ENCODE results near the gene ARL15. TPM values are rescaled to one million over a fixed set of nuclear protein-coding genes. Genes with fewer than 3 reads are reported as not detected.

Gene ARL15
- total and polyA plus RNA-seq, 4 donors = 5.0 to 24.8 (median 13.3) TPM

DNA sequence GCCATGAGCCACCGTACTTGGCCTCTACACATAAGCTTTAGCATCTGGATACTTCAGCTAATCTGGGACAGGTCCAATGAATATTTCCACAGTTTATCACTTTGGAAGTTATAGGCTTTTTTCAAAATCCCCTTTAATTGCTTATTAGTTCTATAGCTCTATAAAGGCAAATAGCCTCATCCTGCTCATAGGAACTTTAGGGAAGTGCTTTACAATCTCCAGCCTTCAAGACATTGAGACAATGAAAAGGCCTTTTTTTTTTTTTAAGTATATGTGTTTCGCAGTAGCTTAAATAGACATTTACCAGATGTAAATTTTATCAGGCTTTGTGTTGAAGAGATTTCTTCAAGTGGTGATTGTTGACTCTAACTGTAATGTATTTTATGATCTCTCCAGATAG is 224.2 kb downstream of the ARL15 start (continued):
- TF ChIP-seq FOXA2 (IDR thresholded peaks at IDR 0.05) = no peak
- TF ChIP-seq, protein P1, sequence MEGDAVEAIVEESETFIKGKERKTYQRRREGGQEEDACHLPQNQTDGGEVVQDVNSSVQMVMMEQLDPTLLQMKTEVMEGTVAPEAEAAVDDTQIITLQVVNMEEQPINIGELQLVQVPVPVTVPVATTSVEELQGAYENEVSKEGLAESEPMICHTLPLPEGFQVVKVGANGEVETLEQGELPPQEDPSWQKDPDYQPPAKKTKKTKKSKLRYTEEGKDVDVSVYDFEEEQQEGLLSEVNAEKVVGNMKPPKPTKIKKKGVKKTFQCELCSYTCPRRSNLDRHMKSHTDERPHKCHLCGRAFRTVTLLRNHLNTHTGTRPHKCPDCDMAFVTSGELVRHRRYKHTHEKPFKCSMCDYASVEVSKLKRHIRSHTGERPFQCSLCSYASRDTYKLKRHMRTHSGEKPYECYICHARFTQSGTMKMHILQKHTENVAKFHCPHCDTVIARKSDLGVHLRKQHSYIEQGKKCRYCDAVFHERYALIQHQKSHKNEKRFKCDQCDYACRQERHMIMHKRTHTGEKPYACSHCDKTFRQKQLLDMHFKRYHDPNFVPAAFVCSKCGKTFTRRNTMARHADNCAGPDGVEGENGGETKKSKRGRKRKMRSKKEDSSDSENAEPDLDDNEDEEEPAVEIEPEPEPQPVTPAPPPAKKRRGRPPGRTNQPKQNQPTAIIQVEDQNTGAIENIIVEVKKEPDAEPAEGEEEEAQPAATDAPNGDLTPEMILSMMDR (IDR thresholded peaks at IDR 0.05; ENCODE audit: low read depth, low read length, missing input control) = no peak
- no peak for TF ChIP-seq HNF4A (conservative IDR thresholded peaks at IDR 0.05)

DNA sequence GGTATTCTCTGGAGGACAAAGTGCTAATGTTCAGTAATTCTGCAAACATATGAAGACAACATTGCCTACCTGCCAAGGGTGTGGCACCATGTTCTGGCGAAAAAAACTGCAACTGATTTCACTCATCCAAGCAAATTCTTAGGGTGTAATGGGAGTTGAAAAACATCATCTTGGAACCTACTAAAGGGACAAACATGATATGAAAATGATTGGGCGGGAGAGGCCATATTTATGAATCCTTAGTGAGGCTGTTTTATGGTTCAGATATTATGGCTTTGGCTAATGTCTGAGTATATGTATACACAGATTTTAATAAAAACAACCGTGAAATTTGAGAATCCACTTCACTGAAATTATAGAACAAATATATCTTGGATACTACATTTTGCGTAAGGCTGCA is 225.7 kb downstream of the ARL15 start:
- Histone ChIP-seq H3K9me3 (ENCODE audit: control insufficient read depth in 4 of 4, low read length in 3 of 4) (no peaks in the 10 kb centered on the region), H3K4me3 (ENCODE audit: low read depth in 1 of 3, low read length in 3 of 3) (no peak overlapping the region), H3K27me3 (ENCODE audit: control insufficient read depth in 4 of 4, insufficient read depth in 4 of 4, low read length in 3 of 4) (no peaks in the 10 kb centered on the region), H3K4me1 (ENCODE audit: control insufficient read depth in 4 of 4, insufficient read depth in 4 of 4, low read length in 3 of 4) (no peaks in the 10 kb centered on the region), H3K27ac (ENCODE audit: low read depth in 1 of 2, low read length in 2 of 2) (no peak overlapping the region), H3K9ac (ENCODE audit: low read depth in 1 of 2, low read length in 2 of 2) (no peak overlapping the region), H3K36me3 (ENCODE audit: control insufficient read depth in 4 of 4, insufficient read depth in 3 of 4, low read depth in 1 of 4, low read length in 3 of 4) (no peaks in the 10 kb centered on the region)
- 96% methylated on average over 4 of the region's 4 CpGs for WGBS
- DNase-seq (ENCODE audit: low spot score) = no peak
- TF ChIP-seq HNF4A (conservative IDR thresholded peaks at IDR 0.05) = no peak
- no peak for TF ChIP-seq YY1 (IDR thresholded peaks at IDR 0.05)
- TF ChIP-seq RAD21 (IDR thresholded peaks at IDR 0.05) = no peak
- TF ChIP-seq, protein P2, sequence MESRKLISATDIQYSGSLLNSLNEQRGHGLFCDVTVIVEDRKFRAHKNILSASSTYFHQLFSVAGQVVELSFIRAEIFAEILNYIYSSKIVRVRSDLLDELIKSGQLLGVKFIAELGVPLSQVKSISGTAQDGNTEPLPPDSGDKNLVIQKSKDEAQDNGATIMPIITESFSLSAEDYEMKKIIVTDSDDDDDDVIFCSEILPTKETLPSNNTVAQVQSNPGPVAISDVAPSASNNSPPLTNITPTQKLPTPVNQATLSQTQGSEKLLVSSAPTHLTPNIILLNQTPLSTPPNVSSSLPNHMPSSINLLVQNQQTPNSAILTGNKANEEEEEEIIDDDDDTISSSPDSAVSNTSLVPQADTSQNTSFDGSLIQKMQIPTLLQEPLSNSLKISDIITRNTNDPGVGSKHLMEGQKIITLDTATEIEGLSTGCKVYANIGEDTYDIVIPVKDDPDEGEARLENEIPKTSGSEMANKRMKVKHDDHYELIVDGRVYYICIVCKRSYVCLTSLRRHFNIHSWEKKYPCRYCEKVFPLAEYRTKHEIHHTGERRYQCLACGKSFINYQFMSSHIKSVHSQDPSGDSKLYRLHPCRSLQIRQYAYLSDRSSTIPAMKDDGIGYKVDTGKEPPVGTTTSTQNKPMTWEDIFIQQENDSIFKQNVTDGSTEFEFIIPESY (IDR thresholded peaks at IDR 0.05) = no peak
- TF ChIP-seq SP1 (IDR thresholded peaks at IDR 0.05) = no peak
- TF ChIP-seq, protein P3, sequence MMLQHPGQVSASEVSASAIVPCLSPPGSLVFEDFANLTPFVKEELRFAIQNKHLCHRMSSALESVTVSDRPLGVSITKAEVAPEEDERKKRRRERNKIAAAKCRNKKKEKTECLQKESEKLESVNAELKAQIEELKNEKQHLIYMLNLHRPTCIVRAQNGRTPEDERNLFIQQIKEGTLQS (IDR thresholded peaks at IDR 0.05) = no peak
- TF ChIP-seq FOXA2 (IDR thresholded peaks at IDR 0.05) = no peak
- TF ChIP-seq FOXA1 (IDR thresholded peaks at IDR 0.05) = no peak
- TF ChIP-seq, protein P1 (IDR thresholded peaks at IDR 0.05; ENCODE audit: low read depth, low read length, missing input control) = no peak
- TF ChIP-seq, protein P4, sequence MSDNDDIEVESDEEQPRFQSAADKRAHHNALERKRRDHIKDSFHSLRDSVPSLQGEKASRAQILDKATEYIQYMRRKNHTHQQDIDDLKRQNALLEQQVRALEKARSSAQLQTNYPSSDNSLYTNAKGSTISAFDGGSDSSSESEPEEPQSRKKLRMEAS (IDR thresholded peaks at IDR 0.05) = no peak
- TF ChIP-seq, protein P5, sequence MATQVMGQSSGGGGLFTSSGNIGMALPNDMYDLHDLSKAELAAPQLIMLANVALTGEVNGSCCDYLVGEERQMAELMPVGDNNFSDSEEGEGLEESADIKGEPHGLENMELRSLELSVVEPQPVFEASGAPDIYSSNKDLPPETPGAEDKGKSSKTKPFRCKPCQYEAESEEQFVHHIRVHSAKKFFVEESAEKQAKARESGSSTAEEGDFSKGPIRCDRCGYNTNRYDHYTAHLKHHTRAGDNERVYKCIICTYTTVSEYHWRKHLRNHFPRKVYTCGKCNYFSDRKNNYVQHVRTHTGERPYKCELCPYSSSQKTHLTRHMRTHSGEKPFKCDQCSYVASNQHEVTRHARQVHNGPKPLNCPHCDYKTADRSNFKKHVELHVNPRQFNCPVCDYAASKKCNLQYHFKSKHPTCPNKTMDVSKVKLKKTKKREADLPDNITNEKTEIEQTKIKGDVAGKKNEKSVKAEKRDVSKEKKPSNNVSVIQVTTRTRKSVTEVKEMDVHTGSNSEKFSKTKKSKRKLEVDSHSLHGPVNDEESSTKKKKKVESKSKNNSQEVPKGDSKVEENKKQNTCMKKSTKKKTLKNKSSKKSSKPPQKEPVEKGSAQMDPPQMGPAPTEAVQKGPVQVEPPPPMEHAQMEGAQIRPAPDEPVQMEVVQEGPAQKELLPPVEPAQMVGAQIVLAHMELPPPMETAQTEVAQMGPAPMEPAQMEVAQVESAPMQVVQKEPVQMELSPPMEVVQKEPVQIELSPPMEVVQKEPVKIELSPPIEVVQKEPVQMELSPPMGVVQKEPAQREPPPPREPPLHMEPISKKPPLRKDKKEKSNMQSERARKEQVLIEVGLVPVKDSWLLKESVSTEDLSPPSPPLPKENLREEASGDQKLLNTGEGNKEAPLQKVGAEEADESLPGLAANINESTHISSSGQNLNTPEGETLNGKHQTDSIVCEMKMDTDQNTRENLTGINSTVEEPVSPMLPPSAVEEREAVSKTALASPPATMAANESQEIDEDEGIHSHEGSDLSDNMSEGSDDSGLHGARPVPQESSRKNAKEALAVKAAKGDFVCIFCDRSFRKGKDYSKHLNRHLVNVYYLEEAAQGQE (IDR thresholded peaks at IDR 0.05) = no peak
- TF ChIP-seq GABPA (IDR thresholded peaks at IDR 0.05 in 1 of 2, conservative IDR thresholded peaks at IDR 0.05 in 1 of 2) = no peak
- no peak for TF ChIP-seq JUND (IDR thresholded peaks at IDR 0.05)
- TF ChIP-seq RXRA (IDR thresholded peaks at IDR 0.05) = no peak
- TF ChIP-seq NR2F2 (IDR thresholded peaks at IDR 0.05) = no peak
- TF ChIP-seq HNF4G (IDR thresholded peaks at IDR 0.05) = no peak
- TF ChIP-seq EGR1 (IDR thresholded peaks at IDR 0.05; ENCODE audit: low read depth in 2 of 2) = no peak

Data from liver (tissue), 9 donors.